Measurements from ENCODE around the gene THAP8. TPM values are rescaled to one million over a fixed set of nuclear protein-coding genes. Genes with fewer than 3 reads are reported as not detected.

THAP8 gene, protein sequence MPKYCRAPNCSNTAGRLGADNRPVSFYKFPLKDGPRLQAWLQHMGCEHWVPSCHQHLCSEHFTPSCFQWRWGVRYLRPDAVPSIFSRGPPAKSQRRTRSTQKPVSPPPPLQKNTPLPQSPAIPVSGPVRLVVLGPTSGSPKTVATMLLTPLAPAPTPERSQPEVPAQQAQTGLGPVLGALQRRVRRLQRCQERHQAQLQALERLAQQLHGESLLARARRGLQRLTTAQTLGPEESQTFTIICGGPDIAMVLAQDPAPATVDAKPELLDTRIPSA
- 1.9 TPM for total RNA-seq

DNA sequence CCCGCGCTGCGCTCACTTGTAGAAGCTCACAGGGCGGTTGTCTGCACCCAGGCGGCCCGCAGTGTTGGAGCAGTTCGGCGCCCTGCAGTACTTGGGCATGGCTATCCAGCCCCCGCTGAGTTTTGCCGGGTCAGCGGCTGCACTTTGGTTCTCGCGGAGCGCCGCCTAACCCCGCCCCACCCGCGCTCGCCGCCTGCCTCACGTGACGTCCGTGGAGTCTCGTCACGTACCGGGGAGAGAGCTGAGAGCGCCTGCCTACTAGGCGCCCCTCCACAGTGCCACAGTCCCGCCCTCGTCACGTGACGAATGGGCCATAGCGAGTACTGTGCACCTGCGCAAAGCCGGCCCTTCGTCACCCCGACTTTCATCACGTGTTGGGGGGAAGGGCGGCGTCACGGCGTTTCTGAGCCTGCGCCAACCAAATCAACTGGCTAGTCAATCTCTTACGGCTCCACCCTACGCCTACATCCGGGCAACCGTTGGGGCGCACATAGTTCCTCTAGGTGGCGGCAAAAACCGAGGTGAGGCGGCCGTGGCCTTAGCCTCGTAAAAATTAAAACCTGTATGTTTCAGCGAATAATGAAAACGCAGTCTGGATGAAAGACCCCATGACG is at the start of gene THAP8:
Gene THAP8 (minus strand): TSS at position 167 of the 614 bp plus-strand sequence. CDS start 68 bp downstream, at position 99.

DNA sequence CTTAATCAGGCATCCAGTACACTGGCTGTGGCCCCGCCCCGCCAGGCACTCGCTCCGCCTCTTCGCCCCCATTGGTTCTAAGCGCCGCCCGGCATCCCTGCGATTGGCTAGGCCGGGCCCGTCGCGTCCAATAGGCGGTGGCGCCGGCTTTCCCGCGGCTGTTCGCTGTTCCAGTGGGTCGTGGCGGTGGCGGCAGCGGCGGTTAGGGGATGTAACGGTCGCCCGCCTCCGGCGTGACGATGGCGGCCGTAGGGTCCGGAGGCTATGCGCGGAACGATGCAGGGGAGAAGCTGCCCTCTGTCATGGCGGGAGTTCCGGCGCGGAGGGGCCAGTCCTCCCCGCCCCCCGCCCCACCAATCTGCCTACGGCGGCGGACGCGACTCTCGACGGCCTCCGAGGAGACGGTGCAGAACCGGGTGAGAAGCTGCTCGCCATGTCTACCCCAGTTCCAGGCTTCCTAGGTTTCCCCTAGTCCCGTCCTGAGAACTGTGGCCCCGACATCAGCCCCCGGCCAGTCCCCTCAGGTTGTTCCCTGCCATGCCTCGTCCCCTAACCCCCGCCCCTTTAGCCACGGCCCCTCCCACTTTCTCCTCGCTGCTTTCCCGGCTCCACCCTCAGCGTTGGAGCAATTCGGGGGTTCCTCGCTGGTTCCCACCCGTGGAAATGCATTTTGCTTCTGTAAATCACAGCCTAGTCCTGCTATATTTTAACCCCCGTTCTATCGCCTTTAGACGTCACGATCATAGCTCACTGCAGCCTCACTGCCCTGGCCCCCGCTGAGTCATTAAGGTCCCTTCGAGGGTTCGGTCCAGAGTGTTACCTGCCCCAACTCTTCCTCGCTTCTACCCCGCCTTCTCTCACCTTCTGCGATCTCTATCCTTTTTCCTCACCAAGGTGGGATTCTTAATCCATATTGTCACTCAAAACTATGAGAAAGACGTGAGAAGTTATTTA is 925 bp upstream of the THAP8 start, which contains the start of gene WDR62:
Gene WDR62 (plus strand): TSS at position 165 of the 954 bp plus-strand sequence. CDS start 75 bp downstream, at position 240.

DNA sequence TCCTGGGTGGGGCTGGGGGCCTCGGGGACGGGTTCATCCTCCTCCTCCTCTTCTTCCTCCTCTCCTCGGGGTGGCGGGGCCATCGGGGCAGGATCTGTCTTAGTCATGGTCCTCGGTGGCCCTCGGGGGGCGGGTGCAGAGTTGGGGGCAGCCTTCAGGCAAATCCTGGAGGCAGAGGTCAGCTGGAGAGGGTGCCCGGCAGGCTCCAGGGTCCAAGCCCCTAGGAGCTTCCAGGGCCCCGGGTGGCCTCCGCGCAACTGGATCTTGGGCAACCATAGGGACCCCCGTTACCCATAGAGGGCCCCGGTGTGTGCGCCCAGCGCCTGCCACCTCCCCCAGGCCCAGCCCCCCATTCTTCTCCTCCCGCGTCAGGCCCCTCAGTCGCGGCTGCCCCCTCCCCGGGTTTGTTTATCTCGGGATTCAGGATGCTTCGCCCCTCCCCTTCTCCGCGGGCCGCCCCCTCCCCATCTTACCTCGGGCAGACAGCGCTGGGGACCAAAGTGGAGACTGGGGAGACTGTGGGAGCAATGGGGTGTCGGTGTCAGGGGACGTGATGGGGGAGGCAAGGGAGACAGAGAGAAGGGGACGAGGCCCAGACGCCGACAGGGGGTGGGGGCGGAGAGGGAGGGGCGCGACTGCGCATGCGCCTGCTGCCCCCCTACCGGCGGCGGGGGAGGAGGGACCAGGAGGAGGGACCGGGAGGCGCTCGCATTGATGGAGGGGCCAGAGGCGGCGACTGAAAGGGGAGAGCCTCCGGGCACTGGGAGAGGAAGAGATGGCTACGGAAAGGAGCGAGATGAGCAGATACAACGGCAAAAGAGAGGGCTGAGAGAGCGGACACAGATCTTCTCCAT is 21.6 kb downstream of the THAP8 start, which contains the start of gene CLIP3:
Gene CLIP3 (minus strand): TSS at position 623 of the 854 bp plus-strand sequence. CDS start 516 bp downstream, at position 107.

GRCh38 chr19:36014012-36014924 is 39.8 kb downstream of the THAP8 start, which contains the start of gene ALKBH6:
Gene ALKBH6 (minus strand): TSS chr19:36014213. CDS start chr19:36013397, 816 bp downstream.

DNA sequence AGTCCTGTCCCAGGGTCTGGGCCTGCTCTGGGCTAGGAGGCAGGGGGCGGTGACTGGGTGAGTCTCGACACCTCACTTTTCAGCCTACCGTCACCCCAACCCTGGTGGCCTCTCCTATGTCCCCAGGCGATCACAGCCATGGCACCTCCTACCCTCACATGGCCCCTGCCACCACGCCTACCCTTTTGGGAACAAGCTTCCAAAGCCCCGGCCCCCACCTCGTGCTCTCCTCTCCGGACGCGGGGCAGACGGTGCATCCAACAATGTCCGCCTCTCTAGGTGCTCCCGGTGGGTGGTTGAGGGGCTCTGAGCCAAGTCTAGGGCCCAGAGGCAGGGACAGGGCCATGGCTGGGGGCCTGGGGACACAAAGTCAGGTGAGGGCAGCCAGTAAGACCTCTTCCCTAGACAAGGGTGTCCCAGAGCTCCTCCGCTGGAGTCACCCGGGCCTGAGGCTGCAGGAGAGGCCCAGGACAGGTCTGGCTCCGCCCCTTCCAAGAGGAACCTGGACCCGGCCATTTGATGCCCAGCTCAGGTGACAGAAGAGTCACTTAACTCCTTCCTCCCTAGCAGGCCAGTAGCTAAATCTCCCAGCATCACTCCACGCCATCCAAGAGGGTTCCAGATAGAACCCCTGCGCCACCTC is 45.6 kb downstream of the THAP8 start, which contains the start of gene SYNE4:
Gene SYNE4 (minus strand): TSS at position 478 of the 643 bp plus-strand sequence. CDS start 132 bp downstream, at position 346.

GRCh38 chr19:35995048-35995993 is 58.8 kb downstream of the THAP8 start, which contains the start of gene SDHAF1:
Gene SDHAF1 (plus strand): TSS chr19:35995188. CDS start chr19:35995275, 87 bp downstream.

Other genes starting within 250 kb of the THAP8 start
- gene PRODH2, start 241.4 kb downstream of the THAP8 start, total RNA-seq, result not detected
- gene NPHS1, start 201.8 kb downstream of the THAP8 start, total RNA-seq, result not detected
- 0.94 TPM for gene KIRREL2, start 197.4 kb downstream of the THAP8 start, total RNA-seq
- gene APLP1, start 185.7 kb downstream of the THAP8 start, total RNA-seq, result 197 TPM
- 3.8 TPM for gene NFKBID, start 153.7 kb downstream of the THAP8 start, total RNA-seq
- 1.6 TPM for gene HCST, start 151.8 kb downstream of the THAP8 start, total RNA-seq
- gene TYROBP, start 146.0 kb downstream of the THAP8 start, total RNA-seq, result 3.4 TPM
- gene LRFN3, start 117.9 kb downstream of the THAP8 start, total RNA-seq, result 15.7 TPM
- gene SDHAF1, start 59.1 kb downstream of the THAP8 start, total RNA-seq, result 13.5 TPM
- gene SYNE4, start 45.5 kb downstream of the THAP8 start, total RNA-seq, result 0.63 TPM
- gene ALKBH6, start 40.1 kb downstream of the THAP8 start, total RNA-seq, result 9.7 TPM
- gene CLIP3, start 21.4 kb downstream of the THAP8 start, total RNA-seq, result 59.5 TPM
- gene WDR62, start 612 bp upstream of the THAP8 start, total RNA-seq, result 3.1 TPM
- not detected for gene OVOL3, start 56.9 kb upstream of the THAP8 start, total RNA-seq
- gene POLR2I, start 60.6 kb upstream of the THAP8 start, total RNA-seq, result 69.2 TPM
- 385 TPM for gene TBCB, start 61.2 kb upstream of the THAP8 start, total RNA-seq
- gene CAPNS1, start 85.8 kb upstream of the THAP8 start, total RNA-seq, result 77.6 TPM
- gene COX7A1, start 98.2 kb upstream of the THAP8 start, total RNA-seq, result 1.3 TPM
- 30.0 TPM for gene ZNF565, start 160.4 kb upstream of the THAP8 start, total RNA-seq
- gene ZNF146, start 160.8 kb upstream of the THAP8 start, total RNA-seq, result 115 TPM